ENCODE measurements around the gene ADCK2.

- TF ChIP-seq POLR2AphosphoS5 (IDR thresholded peaks at IDR 0.05) (no peak), CTCF (IDR thresholded peaks at IDR 0.05) (no peak)
Measured at GRCh38 chr7:140624392-140625191, 48.2 kb upstream of the ADCK2 start.
